HTERT RPE-1 (cell line): ENCODE data around the gene PAGE2B.
"Not testable (repeated sequence)": the region's sequence is repeated elsewhere in the genome, so short reads cannot be mapped to it uniquely, and the experiment has no call there.

Experiments used
- in situ Hi-C: fragments of 300-500 bp; cut with MboI; formaldehyde crosslinking; loops from 4 replicates; pipeline ENCODE4 v1.14.3; 2020; ENCODE audit warnings: low sequenced_read_pairs

The PAGE2B gene

GRCh38 chrX:55074851-55075467 lies at the start of gene PAGE2B:
TSS of gene PAGE2B (plus strand) at chrX:55075030. CDS start at chrX:55076042, 1,012 bp downstream.
- in situ Hi-C loops: no loop called here

GRCh38 chrX:55026143-55026542 lies 48.7 kb upstream of the PAGE2B start:
- in situ Hi-C loops: no loop called here

GRCh38 chrX:55026840-55027239 lies 48.0 kb upstream of the PAGE2B start:
- in situ Hi-C loops: no loop called here

GRCh38 chrX:55028040-55028439 lies 46.8 kb upstream of the PAGE2B start:
- in situ Hi-C loops: no loop called here

GRCh38 chrX:55028611-55029010 lies 46.2 kb upstream of the PAGE2B start:
- in situ Hi-C loops: no loop called here

- in situ Hi-C loops: no loop called here
Measured at GRCh38 chrX:55029291-55029690, 45.5 kb upstream of the PAGE2B start.

GRCh38 chrX:55030271-55031205 lies 44.3 kb upstream of the PAGE2B start, which contains the start of gene ALAS2:
TSS of gene ALAS2 (minus strand) at chrX:55030977. CDS start at chrX:55026000, 4,977 bp downstream.
- in situ Hi-C loops: no loop called here

- in situ Hi-C loops: no loop called here
Measured at GRCh38 chrX:55033429-55033828, 41.4 kb upstream of the PAGE2B start.

GRCh38 chrX:55039471-55039870 lies 35.4 kb upstream of the PAGE2B start:
- in situ Hi-C loops: no loop called here

GRCh38 chrX:55041514-55041913 lies 33.3 kb upstream of the PAGE2B start:
- in situ Hi-C loops: no loop called here

- in situ Hi-C loops: not testable (repeated sequence)
Measured at GRCh38 chrX:55050599-55050998, 24.2 kb upstream of the PAGE2B start.

- in situ Hi-C loops: no loop called here
Measured at GRCh38 chrX:55056820-55057674, 17.8 kb upstream of the PAGE2B start.

GRCh38 chrX:55057675-55058249 lies 17.1 kb upstream of the PAGE2B start:
- in situ Hi-C loops: no loop called here

- in situ Hi-C loops: not testable (repeated sequence)
Measured at GRCh38 chrX:55067180-55067579, 7.7 kb upstream of the PAGE2B start.

GRCh38 chrX:55072286-55072685 lies 2.5 kb upstream of the PAGE2B start:
- in situ Hi-C loops: no loop called here

GRCh38 chrX:55088795-55089489 lies 14.1 kb downstream of the PAGE2B start, which contains the start of gene PAGE2:
TSS of gene PAGE2 (plus strand) at chrX:55089018. CDS start at chrX:55090021, 1,003 bp downstream.
- in situ Hi-C loops: no loop called here

- in situ Hi-C loops: no loop called here
Measured at GRCh38 chrX:55098691-55099090, 23.9 kb downstream of the PAGE2B start.

GRCh38 chrX:55099162-55099561 lies 24.3 kb downstream of the PAGE2B start:
- in situ Hi-C loops: no loop called here

- in situ Hi-C loops: no loop called here
Measured at GRCh38 chrX:55102754-55103153, 27.9 kb downstream of the PAGE2B start.

- in situ Hi-C loops: no loop called here
Measured at GRCh38 chrX:55107262-55107661, 32.4 kb downstream of the PAGE2B start.
